NCI-H446 treated with DMSO at 0.1 percent for 48 hours (cell line): Measurements from ENCODE around the gene RER1.

ENCODE experiments used
- DNase-seq: peaks from one replicate; lab custom pipeline; 2025; lab: John Stamatoyannopoulos, UW

RER1 gene

GRCh38 chr1:2391041-2391930 lies at the start of gene RER1, which contains the start of gene MORN1:
TSS of gene RER1 (plus strand) at chr1:2391841. CDS start at chr1:2395791, 3,950 bp downstream.
TSS of gene MORN1 (minus strand) at chr1:2391554. CDS start at chr1:2391533, 21 bp downstream.
- DNase-seq = peak; percentile 98

GRCh38 chr1:2342384-2343022 lies 49.1 kb upstream of the RER1 start:
- DNase-seq = no peak

- DNase-seq = no peak
These were observed 48.4 kb upstream of the RER1 start for GRCh38 chr1:2343023-2343935.

GRCh38 chr1:2344121-2344681 lies 47.4 kb upstream of the RER1 start:
- no peak for DNase-seq

- DNase-seq = no peak
These were observed 46.8 kb upstream of the RER1 start for GRCh38 chr1:2344744-2345296.

- DNase-seq = no peak
These were observed 46.2 kb upstream of the RER1 start for GRCh38 chr1:2345297-2346075.

- no peak for DNase-seq
These were observed 44.8 kb upstream of the RER1 start for GRCh38 chr1:2346691-2347408.

GRCh38 chr1:2347409-2347785 lies 44.2 kb upstream of the RER1 start:
- DNase-seq = no peak

- DNase-seq = no peak
These were observed 43.7 kb upstream of the RER1 start for GRCh38 chr1:2347896-2348295.

- no peak for DNase-seq
These were observed 43.0 kb upstream of the RER1 start for GRCh38 chr1:2348346-2349325.

GRCh38 chr1:2349806-2350205 lies 41.8 kb upstream of the RER1 start:
- DNase-seq = no peak

GRCh38 chr1:2350501-2350900 lies 41.1 kb upstream of the RER1 start:
- DNase-seq = no peak

GRCh38 chr1:2350911-2351655 lies 40.6 kb upstream of the RER1 start:
- DNase-seq = no peak

- no peak for DNase-seq
These were observed 39.9 kb upstream of the RER1 start for GRCh38 chr1:2351723-2352122.

GRCh38 chr1:2352341-2352896 lies 39.2 kb upstream of the RER1 start:
- no peak for DNase-seq

GRCh38 chr1:2352897-2353550 lies 38.6 kb upstream of the RER1 start:
- DNase-seq = no peak
